Endothelial cell of hepatic sinusoid (primary cell): Measurements from ENCODE around the gene RAB11A.

Experiments
- in situ Hi-C: cut with HindIII; loops from 2 replicates; pipeline ENCODE4 v1.10.0; 2017; ENCODE audit warnings: low sequenced_read_pairs

RAB11A gene

DNA sequence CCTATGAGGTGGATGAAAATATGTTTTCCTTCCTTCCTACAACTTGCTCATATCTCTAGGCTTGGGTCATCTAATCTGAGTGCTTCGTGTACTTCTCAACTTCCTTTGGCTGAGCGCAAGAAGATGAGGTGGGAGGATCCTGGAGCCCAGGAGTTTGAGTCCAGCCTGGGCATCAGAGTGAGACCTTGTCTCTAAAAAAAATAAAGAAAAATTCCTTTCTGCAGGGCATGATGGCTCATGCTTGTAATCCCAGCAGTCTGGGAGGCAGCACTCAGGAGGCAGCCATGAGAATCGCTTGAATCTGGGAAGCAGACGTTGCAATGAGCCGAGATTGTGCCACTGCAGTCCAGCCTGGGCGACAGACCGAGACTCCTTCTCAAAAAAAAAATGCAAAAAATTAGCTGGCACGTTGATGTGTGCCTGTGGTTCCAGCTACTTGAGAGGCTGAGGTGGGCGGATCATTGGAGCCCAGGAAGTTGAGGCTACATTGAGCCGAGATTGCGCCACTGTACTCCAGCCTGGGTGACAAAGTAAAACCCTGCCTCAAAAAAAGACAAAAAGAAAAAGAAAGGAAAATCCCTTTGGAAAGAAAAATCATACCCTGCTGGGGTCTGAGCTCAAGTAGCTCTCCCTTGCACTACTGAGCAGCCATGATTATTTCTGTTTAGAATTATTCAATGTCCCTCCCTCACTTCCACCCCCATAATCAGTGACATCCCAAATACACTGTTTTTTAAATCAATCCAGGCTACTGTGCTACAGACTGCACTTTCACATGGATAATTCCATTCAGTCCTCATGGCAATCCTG lies 28.0 kb upstream of the RAB11A start:
- in situ Hi-C loops, result no loop called here

DNA sequence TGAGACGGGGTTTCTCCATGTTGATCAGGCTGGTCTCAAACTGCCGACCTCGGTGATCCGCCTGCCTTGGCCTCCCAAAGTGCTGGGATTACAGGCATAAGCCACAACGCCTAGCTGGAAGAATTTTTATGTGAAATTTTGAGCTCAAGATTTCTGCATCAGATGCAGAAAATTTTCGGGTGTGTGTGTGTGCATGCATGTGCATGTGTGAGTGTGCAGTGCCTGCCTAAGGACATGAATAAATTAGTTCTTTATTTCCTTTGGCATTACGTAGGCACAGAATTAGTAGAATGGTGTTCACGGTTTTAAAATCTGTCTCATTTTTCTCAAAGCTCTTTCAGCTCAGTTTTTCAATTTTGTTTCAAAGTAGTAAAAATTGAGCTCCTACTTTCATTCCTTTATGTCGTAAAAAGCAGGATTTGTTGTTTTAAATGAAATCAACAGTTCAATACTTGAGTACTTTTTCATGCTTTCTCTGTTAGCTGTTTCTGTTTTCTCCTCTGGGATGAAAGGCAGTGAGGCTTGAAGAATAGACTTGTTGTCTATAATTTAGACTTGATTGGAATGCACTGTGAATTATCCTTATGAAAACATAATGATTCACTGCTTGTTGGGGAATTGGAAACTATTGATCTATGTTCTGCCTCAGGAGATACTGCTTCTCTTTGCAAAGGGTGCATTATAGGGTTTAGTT lies 23.3 kb upstream of the RAB11A start:
- in situ Hi-C loops, result no loop called here

DNA sequence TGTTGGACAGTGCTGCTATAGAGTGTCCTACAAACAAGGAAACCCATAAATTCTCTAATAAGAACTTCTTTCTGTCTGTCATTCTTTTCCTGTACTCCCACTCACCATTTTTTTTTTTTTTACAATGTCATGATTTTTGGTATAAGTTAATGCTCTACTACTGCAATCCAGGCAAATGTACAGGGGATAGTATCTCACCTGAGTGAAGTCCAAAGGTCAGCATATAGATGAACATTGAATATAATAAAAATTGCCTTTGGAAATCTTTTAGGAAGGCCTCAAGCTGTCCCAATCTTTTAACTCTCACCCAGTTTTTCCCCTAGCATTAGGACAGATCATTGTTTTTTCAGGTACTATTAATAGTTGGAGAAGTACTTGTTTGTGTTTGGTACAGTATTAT lies 21.3 kb upstream of the RAB11A start:
- in situ Hi-C loops, result no loop called here

DNA sequence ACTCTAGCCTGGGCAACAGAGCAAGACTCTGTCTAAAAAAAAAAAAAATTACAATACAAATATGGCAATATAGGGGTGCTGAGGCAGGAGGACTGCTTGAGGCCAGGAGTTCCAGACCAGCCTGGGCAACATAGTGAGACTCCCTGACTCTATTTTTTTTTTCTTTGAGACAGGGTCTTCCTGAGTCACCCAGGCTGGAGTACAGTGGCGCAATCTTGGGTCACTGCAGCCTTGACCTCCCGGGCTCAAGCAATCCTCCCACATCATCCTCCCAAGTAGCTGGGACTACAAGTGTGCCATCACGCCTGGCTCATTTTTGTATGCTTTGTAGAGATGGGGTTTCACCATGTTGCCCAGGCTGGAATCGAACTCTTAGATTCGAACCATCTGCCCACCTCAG lies 17.3 kb upstream of the RAB11A start:
- in situ Hi-C loops, result loop anchor here (25.0 kb wide), 1 partner anchor 215 kb away; no protein-coding TSS in a partner anchor

DNA sequence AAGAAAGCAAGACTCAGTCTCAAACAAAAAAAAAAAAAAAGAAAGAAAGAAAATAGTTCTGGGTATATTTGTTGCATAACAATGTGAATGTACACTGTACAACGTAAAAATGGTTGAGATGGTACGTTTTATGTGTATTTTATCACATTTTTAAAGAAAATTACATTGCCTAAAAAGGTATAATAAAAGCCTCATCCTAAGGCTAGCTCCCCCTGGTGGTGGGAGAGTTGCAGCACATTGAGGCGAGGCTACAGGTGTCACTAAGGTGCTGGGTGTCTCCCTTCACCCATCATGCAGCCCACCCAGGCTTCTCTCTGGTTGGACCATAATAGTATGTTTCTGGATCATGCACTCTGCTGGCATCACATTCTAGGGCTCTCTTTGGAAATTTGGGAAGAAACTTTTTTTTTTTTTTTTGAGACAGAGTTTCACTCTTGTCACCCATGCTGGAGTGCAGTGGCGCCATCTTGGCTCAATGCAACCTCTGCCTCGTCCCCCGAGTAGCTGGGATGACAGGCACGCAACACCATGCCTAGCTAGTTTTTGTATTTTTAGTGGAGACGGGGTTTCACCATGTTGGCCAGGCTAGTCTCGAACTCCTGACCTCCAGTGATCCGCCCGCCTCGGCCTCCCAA lies 12.4 kb upstream of the RAB11A start:
- in situ Hi-C loops, result loop anchor here (25.0 kb wide), 1 partner anchor 220 kb away; no protein-coding TSS in a partner anchor

DNA sequence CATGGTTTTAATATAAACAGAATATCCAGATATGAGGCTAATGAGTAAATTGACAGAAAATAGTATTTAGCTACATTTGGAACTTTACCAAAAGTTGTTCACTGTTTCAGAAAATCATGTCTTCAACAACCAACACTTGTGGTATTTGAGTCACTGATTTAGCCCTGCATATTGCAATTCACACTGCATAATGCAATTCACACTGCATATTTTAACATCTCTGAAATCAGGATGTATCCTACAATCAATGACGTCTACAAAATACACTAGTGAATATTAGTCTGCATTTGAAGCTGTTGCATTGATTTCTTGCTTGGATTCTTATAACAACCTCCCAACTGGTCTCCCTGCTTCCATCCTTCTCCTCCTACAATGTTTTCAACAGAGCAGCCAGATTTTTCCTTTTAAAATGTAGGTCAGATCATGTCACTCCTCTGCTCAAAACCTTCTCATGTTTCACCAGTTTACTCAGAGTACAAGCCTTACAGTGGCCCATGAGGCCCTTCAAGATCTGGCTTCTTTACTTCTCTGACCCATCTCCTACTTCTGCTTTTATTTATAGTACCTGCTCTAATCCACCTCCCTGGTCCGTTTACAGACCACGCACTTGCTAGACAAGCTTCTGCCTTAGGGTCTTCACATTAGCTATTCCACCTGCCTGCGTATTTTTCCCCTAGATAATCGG lies 11.4 kb upstream of the RAB11A start:
- in situ Hi-C loops, result loop anchor here (25.0 kb wide), 1 partner anchor 221 kb away; no protein-coding TSS in a partner anchor

GRCh38 chr15:65862682-65863081 lies 6.6 kb upstream of the RAB11A start:
- in situ Hi-C loops, result loop anchor here (25.0 kb wide), 1 partner anchor 225 kb away; no protein-coding TSS in a partner anchor

DNA sequence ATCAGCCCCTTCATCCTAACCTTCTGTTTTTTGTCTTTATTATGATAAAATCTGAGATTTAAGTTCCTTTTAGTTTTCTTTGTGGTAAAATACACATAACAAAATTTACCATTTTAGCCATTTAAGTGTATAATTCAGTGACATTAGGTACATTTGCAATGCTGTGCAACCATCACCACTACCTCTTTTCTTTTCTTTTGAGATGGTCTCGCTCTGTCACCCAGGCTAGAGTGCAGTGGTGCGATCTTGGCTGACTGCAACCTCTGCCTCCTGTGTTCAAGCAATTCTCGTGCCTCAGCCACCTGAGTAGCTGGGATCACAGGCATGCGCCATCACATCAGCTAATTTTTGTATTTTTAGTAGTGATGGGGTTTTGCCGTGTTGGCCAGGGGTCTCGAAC lies 6.2 kb upstream of the RAB11A start:
- in situ Hi-C loops, result loop anchor here (25.0 kb wide), 1 partner anchor 226 kb away; no protein-coding TSS in a partner anchor

- in situ Hi-C loops, result loop anchor here (25.0 kb wide), 1 partner anchor 230 kb away; no protein-coding TSS in a partner anchor
Observed at GRCh38 chr15:65867244-65867643, 2.0 kb upstream of the RAB11A start.

DNA sequence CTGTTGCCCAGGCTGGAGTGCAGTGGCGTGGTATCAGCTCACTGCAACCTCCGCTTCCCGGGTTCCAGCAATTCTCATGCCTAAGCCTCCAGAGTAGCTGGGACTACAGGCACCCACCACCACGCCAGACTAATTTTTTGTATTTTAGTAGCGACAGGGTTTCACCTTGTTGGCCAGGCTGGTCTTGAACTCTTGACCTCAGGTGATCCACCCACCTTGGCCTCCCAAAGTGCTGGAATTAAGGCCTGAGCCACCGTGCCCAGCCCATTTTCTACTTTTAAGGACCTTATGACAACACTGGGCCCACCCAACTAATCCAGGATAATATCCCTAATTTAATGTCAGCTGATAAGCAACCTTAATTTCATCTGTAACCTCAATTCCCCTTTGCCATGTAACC lies 1.4 kb upstream of the RAB11A start:
- in situ Hi-C loops, result loop anchor here (25.0 kb wide), 1 partner anchor 231 kb away; no protein-coding TSS in a partner anchor

GRCh38 chr15:65868546-65869125 lies 655 bp upstream of the RAB11A start:
- in situ Hi-C loops, result loop anchor here (25.0 kb wide), 1 partner anchor 231 kb away; no protein-coding TSS in a partner anchor

GRCh38 chr15:65869954-65870871 lies 922 bp downstream of the RAB11A start:
- in situ Hi-C loops, result loop anchor here (25.0 kb wide), 1 partner anchor 233 kb away; no protein-coding TSS in a partner anchor

GRCh38 chr15:65870889-65871533 lies 1.7 kb downstream of the RAB11A start:
- in situ Hi-C loops, result loop anchor here (25.0 kb wide), 1 partner anchor 234 kb away; no protein-coding TSS in a partner anchor

DNA sequence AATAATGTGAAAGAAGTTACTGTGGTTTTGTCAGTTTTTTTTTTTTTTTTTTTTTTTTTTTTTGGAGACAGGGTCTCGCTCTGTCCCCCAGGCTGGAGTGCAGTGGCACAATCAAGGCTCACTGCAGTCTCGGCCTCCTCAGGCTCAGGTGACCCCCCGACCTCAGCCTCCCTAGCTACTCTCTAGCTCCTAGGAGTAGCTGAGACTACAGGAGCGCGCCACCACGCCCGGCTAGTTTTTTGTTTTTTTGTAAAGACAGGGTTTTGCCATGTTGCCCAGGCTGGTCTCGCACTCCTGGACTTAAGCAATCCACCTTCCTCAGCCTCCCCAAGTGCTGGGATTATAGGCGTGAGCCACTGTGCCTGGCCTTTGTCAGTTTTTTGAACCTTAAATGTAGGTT lies 2.6 kb downstream of the RAB11A start:
- in situ Hi-C loops, result loop anchor here (25.0 kb wide), 1 partner anchor 235 kb away; no protein-coding TSS in a partner anchor

DNA sequence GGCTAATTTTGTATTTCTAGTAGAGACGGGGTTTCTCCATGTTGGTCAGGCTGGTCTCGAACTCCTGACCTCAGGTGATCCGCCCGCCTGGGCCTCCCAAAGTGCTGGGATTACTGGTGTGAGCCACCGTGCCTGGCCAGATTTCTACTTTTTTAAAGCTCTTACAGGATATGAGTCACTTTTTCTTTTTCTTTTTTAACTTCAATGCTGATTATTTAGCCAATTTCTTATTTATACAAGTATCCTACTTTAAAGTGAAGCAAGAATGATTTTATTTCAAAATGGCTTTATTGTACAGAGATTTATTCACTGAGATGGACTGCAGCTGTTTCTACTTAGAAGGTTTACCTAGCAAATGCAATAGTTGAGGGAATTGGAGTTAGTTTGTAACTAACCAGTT lies 3.3 kb downstream of the RAB11A start:
- in situ Hi-C loops, result loop anchor here (25.0 kb wide), 1 partner anchor 235 kb away; no protein-coding TSS in a partner anchor

DNA sequence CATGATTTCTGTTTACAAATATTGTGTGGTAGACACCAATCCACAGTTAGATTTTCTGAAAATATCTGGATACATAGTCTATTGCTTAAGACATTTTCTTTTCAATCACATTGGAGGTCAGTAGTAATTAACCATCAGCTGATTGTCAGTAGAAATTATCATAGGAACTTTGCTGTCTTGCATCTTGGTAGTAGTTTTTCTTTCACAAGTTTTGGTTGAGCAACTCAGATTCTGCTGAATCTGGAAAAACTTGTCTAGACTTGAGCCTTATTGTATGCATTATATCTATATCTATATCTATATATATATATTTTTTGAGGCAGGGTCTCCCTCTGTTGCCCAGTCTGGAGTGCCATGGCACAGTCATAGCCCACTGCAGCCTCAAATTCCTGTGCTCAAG lies 4.0 kb downstream of the RAB11A start:
- in situ Hi-C loops, result loop anchor here (25.0 kb wide), 1 partner anchor 236 kb away; no protein-coding TSS in a partner anchor

DNA sequence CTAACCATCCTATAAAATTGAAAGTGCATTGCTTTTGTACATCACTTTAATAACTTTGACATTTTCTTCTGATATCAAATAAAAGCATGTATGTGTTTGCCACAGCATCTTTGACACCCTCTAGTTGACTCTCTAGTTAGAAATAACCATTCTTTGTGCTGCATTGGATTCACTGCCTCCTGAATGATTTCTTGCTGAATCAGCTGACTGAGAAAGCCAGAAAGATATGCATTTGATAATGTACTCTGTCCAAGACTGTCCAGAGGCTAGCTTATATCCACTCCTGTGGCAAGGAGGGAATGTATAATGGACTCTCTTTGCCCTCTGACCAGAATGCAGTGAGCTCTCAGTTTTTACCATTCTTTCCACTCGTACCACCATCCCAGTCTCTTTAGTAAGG lies 6.2 kb downstream of the RAB11A start:
- in situ Hi-C loops, result no loop called here

- in situ Hi-C loops, result no loop called here
Observed at GRCh38 chr15:65877749-65878148, 8.5 kb downstream of the RAB11A start.
